ENCODE data around the gene MS4A18. TPM values are rescaled to one million over a fixed set of nuclear protein-coding genes. Genes with fewer than 3 reads are reported as not detected.
"Not testable (repeated sequence)": the region's sequence is repeated elsewhere in the genome, so short reads cannot be mapped to it uniquely, and the experiment has no call there.

Gene MS4A18
- total RNA-seq, 5 donors from 2014 or later (not counting 1 experiment from before 2014, with no cell fraction given) = not detected

GRCh38 chr11:60756307-60757032 lies 31.9 kb downstream of the MS4A18 start, which contains the start of gene MS4A15:
MS4A15 (plus strand) TSS chr11:60756867; CDS start chr11:60763734, 6,867 bp downstream.
- POLR2A ChIA-PET = no interaction called here
- 66% methylated on average over 9 of the region's 14 CpGs for WGBS (ENCODE audit: insufficient coverage)
- Histone ChIP-seq H3K4me3 (ENCODE audit: control insufficient read depth in 1 of 2, extremely low read depth in 1 of 2, low read length in 1 of 2) (no peak within 1 kb of the TSS), H3K4me1 (ENCODE audit: control insufficient read depth in 1 of 2, extremely low read depth in 1 of 2, insufficient read depth in 2 of 2, low read length in 2 of 2) (no peaks in the 10 kb centered on the region), H3K36me3 (ENCODE audit: control insufficient read depth in 2 of 2, extremely low read depth in 1 of 2, insufficient read depth in 1 of 2, low read length in 1 of 2) (no peaks in the 10 kb centered on the region), H3K27me3 (replicated peaks in 1 of 2; ENCODE audit: control insufficient read depth in 2 of 2, extremely low read depth in 1 of 2, insufficient read depth in 2 of 2, low read length in 1 of 2) (peaks cover 0 to 18% of the 10 kb centered on the region in 2 experiments), H3K27ac (ENCODE audit: low read length) (no peak within 1 kb of the TSS), H3K9me3 (no peaks in the 10 kb centered on the region)
- CTCF ChIA-PET = no interaction called here
- H3K27me3 Mint-ChIP-seq = peaks cover 45 to 67% of the 10 kb centered on the region in 2 donors
- no peaks in the 10 kb centered on the region for H3K36me3 Mint-ChIP-seq
- H3K9me3 Mint-ChIP-seq = no peaks in the 10 kb centered on the region
- no peak for ATAC-seq (replicated peaks in 1 of 4)
- H3K4me3 Mint-ChIP-seq = no peak within 1 kb of the TSS
- H3K4me1 Mint-ChIP-seq = no peaks in the 10 kb centered on the region
- DNase-seq = peak in 1 of 35 experiments; percentile 24
- no peak within 1 kb of the TSS for H3K27ac Mint-ChIP-seq

DNA sequence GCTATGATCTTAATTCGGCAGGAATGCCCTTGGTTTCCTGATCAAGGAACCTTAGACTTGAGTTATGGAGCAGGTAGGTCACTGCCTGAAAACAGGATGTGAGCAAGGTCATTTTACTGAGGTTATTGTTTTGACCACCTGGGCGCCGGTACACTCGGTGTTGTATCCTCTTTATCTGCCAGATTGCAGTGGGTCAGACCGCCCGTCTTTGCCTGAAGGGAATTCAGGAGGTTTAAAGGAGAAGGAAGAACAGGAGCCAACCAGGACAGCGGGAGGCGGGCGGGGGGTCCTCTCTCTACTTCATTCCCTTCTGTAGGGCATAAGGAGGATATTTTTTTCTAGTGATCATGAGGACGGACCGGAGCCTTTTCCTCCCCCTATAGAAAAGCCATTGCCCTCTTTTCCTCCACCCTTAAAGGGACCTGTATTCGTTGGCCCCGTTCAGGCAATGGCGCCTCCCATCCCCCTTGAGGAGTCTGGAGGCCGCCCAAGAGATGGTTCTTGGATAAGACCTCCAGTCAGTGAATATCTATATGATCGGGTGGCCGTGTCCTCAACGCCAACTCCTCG lies 32.8 kb downstream of the MS4A18 start:
- CTCF ChIA-PET = no interaction called here
- no peak overlapping the region for H3K4me3 ChIP-seq (ENCODE audit: control insufficient read depth in 1 of 2, extremely low read depth in 1 of 2, low read length in 1 of 2)
- H3K4me1 ChIP-seq (ENCODE audit: control insufficient read depth in 1 of 2, extremely low read depth in 1 of 2, insufficient read depth in 2 of 2, low read length in 2 of 2) = no peaks in the 10 kb centered on the region
- Mint-ChIP-seq H3K27ac (no peak overlapping the region), H3K27me3 (peaks cover 43 to 63% of the 10 kb centered on the region in 2 donors), H3K4me1 (no peaks in the 10 kb centered on the region), H3K4me3 (no peak overlapping the region), H3K36me3 (no peaks in the 10 kb centered on the region), H3K9me3 (no peaks in the 10 kb centered on the region)
- no peak for ATAC-seq (replicated peaks in 1 of 4)
- H3K9me3 ChIP-seq = no peaks in the 10 kb centered on the region
- no peak overlapping the region for H3K27ac ChIP-seq (ENCODE audit: low read length)
- POLR2A ChIA-PET = no interaction called here
- no peak for DNase-seq
- H3K36me3 ChIP-seq (ENCODE audit: control insufficient read depth in 2 of 2, extremely low read depth in 1 of 2, insufficient read depth in 1 of 2, low read length in 1 of 2) = no peaks in the 10 kb centered on the region
- H3K27me3 ChIP-seq (replicated peaks in 1 of 2; ENCODE audit: control insufficient read depth in 2 of 2, extremely low read depth in 1 of 2, insufficient read depth in 2 of 2, low read length in 1 of 2) = peaks cover 0 to 18% of the 10 kb centered on the region in 2 experiments
- 92% methylated on average over 5 of the region's 19 CpGs for WGBS (ENCODE audit: insufficient coverage)

DNA sequence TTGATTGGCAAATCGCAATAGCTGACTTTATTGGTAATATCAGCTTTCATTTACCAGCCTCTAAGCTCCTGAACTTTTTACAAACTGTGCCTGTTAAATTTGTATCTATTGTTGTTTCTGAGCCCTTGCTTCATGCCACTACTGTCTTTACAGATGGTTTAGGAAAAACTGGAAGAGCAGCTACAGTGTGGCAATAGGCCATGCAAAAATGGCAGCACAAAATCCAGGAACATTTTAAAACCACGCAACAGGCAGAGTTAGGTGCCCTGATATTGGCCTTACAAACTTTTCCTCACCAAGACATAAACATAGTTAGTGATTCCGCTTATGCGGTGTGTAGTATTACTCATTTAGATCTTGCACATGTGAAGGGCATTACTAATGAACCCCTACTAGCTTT lies 34.2 kb downstream of the MS4A18 start:
- H3K4me3 Mint-ChIP-seq; H3K27ac ChIP-seq (ENCODE audit: low read length); POLR2A ChIA-PET; ATAC-seq (replicated peaks in 1 of 4); H3K4me1 Mint-ChIP-seq; H3K4me1 ChIP-seq (ENCODE audit: control insufficient read depth in 1 of 2, extremely low read depth in 1 of 2, insufficient read depth in 2 of 2, low read length in 2 of 2); H3K9me3 ChIP-seq; CTCF ChIA-PET; H3K4me3 ChIP-seq (ENCODE audit: control insufficient read depth in 1 of 2, extremely low read depth in 1 of 2, low read length in 1 of 2); H3K36me3 Mint-ChIP-seq; H3K9me3 Mint-ChIP-seq; H3K36me3 ChIP-seq (ENCODE audit: control insufficient read depth in 2 of 2, extremely low read depth in 1 of 2, insufficient read depth in 1 of 2, low read length in 1 of 2); DNase-seq; H3K27ac Mint-ChIP-seq: not testable (repeated sequence)
- WGBS (ENCODE audit: insufficient coverage) = no CpG with 5 or more reads among the region's 4 CpGs
- peaks cover 0 to 19% of the 10 kb centered on the region in 2 experiments for H3K27me3 ChIP-seq (replicated peaks in 1 of 2; ENCODE audit: control insufficient read depth in 2 of 2, extremely low read depth in 1 of 2, insufficient read depth in 2 of 2, low read length in 1 of 2)
- H3K27me3 Mint-ChIP-seq = peaks cover 38 to 58% of the 10 kb centered on the region in 2 donors

DNA sequence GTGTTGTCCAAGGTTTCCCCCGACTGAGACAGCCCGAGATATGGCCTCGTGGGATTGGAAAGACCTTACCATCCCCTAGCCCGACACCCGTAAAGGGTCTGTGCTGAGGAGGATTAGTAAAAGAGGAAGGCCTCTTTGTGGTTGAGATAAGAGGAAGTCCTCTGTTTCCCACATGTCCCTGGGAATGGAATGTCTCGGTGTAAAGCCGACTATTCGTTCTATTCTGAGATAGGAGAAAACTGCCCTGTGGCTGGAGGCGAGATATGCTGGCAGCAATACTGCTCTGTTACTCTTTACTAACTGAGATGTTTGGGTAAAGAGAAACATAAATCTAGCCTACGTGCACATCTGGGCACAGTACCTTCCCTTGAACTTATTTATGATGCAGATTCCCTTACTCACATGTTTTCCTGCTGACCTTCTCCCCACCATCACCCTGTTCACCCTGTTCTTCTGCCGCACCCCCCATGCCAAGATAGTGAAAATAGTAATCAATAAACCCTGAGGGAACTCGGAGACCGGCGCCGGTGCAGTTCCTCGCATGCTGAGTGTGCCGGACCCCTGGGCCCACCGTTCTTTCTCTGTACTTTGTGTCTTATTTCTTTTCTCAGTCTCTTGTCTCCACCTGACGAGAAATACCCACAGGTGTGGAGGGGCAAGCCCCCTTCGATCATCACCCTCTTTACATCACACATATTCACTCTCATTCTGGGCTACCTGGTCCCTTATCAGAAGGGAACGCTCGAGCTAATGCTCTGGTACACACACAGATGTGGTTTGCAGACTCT lies 35.1 kb downstream of the MS4A18 start:
- DNase-seq; H3K36me3 ChIP-seq (ENCODE audit: control insufficient read depth in 2 of 2, extremely low read depth in 1 of 2, insufficient read depth in 1 of 2, low read length in 1 of 2); ATAC-seq (replicated peaks in 1 of 4); H3K27ac ChIP-seq (ENCODE audit: low read length); H3K4me3 Mint-ChIP-seq; H3K36me3 Mint-ChIP-seq; H3K9me3 Mint-ChIP-seq; H3K4me1 ChIP-seq (ENCODE audit: control insufficient read depth in 1 of 2, extremely low read depth in 1 of 2, insufficient read depth in 2 of 2, low read length in 2 of 2); H3K9me3 ChIP-seq; H3K4me1 Mint-ChIP-seq; H3K4me3 ChIP-seq (ENCODE audit: control insufficient read depth in 1 of 2, extremely low read depth in 1 of 2, low read length in 1 of 2); H3K27ac Mint-ChIP-seq; POLR2A ChIA-PET: not testable (repeated sequence)
- peaks cover 47 to 67% of the 10 kb centered on the region in 2 donors for H3K27me3 Mint-ChIP-seq
- 68% methylated on average over 8 of the region's 22 CpGs for WGBS (ENCODE audit: insufficient coverage)
- CTCF ChIA-PET = interaction anchor here in 1 of 2 donors (0.6 kb wide), 1 partner anchor 16 kb away, joined by 3 read pairs; no protein-coding TSS in a partner anchor
- peaks cover 0 to 24% of the 10 kb centered on the region in 2 experiments for H3K27me3 ChIP-seq (replicated peaks in 1 of 2; ENCODE audit: control insufficient read depth in 2 of 2, extremely low read depth in 1 of 2, insufficient read depth in 2 of 2, low read length in 1 of 2)

GRCh38 chr11:60761436-60762190 lies 37.1 kb downstream of the MS4A18 start:
- Mint-ChIP-seq H3K4me3 (no peak overlapping the region), H3K36me3 (no peaks in the 10 kb centered on the region), H3K9me3 (no peaks in the 10 kb centered on the region), H3K4me1 (no peaks in the 10 kb centered on the region), H3K27me3 (peaks cover 47 to 73% of the 10 kb centered on the region in 2 donors), H3K27ac (no peak overlapping the region)
- DNase-seq (no peak), ATAC-seq (replicated peaks in 1 of 4) (no peak)
- Histone ChIP-seq H3K27me3 (replicated peaks in 1 of 2; ENCODE audit: control insufficient read depth in 2 of 2, extremely low read depth in 1 of 2, insufficient read depth in 2 of 2, low read length in 1 of 2) (peaks cover 0 to 31% of the 10 kb centered on the region in 2 experiments), H3K4me3 (ENCODE audit: control insufficient read depth in 1 of 2, extremely low read depth in 1 of 2, low read length in 1 of 2) (no peak overlapping the region), H3K4me1 (ENCODE audit: control insufficient read depth in 1 of 2, extremely low read depth in 1 of 2, insufficient read depth in 2 of 2, low read length in 2 of 2) (no peaks in the 10 kb centered on the region), H3K9me3 (no peaks in the 10 kb centered on the region), H3K27ac (ENCODE audit: low read length) (no peak overlapping the region), H3K36me3 (ENCODE audit: control insufficient read depth in 2 of 2, extremely low read depth in 1 of 2, insufficient read depth in 1 of 2, low read length in 1 of 2) (no peaks in the 10 kb centered on the region)
- ChIA-PET CTCF (no interaction called here), POLR2A (no interaction called here)
- WGBS (ENCODE audit: insufficient coverage) = 78% methylated on average over 1 of the region's 4 CpGs

Data from T-cell (primary cell).